Measurements from ENCODE around the gene OPCML. TPM values are rescaled to one million over a fixed set of nuclear protein-coding genes. Genes with fewer than 3 reads are reported as not detected.

OPCML gene
- total and polyA plus RNA-seq, 2 donors (not counting 1 experiment from before 2014, with no cell fraction given): not detected

GRCh38 chr11:133559382-133559781 lies 27.1 kb upstream of the OPCML start:
- Histone ChIP-seq H3K4me2 (replicated peaks; ENCODE audit: low read depth, low read length, poor library complexity, severe bottlenecking) (no peak overlapping the region), H3K27me3 (replicated peaks in 1 of 4; ENCODE audit: control extremely low read depth in 1 of 4, control insufficient read depth in 3 of 4, insufficient read depth in 4 of 4, low read length in 3 of 4) (no peaks in the 10 kb centered on the region), H3K4me3 (ENCODE audit: control extremely low read depth in 1 of 5, extremely low read depth in 1 of 5, insufficient read depth in 1 of 5, low read depth in 2 of 5, low read length in 4 of 5) (no peak overlapping the region), H3K9ac (ENCODE audit: low read length) (no peak overlapping the region), H3K36me3 (replicated peaks in 1 of 2; ENCODE audit: control extremely low read depth in 1 of 2, control insufficient read depth in 1 of 2, extremely low read depth in 1 of 2, insufficient read depth in 2 of 2, low read length in 1 of 2) (no peaks in the 10 kb centered on the region), H3K4me1 (ENCODE audit: control insufficient read depth in 2 of 2, insufficient read depth in 2 of 2, low read length in 2 of 2) (no peaks in the 10 kb centered on the region), H4K20me1 (ENCODE audit: control insufficient read depth, insufficient read depth, low read length, poor library complexity, severe bottlenecking) (no peaks in the 10 kb centered on the region), H3K27ac (ENCODE audit: low read length in 2 of 2) (no peak overlapping the region), H3K79me2 (ENCODE audit: control insufficient read depth, insufficient read depth, low read length) (no peaks in the 10 kb centered on the region), H3K9me3 (ENCODE audit: control extremely low read depth in 1 of 3, control insufficient read depth in 2 of 3, insufficient read depth in 1 of 3, low read length in 2 of 3) (peaks cover 0 to 5% (median 0%) of the 10 kb centered on the region in 3 donors), H2AFZ (ENCODE audit: insufficient read depth, low read depth, low read length, poor library complexity, severe bottlenecking) (no peak overlapping the region)
- Mint-ChIP-seq H3K27me3 (no peaks in the 10 kb centered on the region), H3K4me3 (no peak overlapping the region), H3K27ac (no peak overlapping the region), H3K9me3 (ENCODE audit: insufficient read depth) (no peaks in the 10 kb centered on the region), H3K4me1 (no peaks in the 10 kb centered on the region)
- POLR2A ChIA-PET: no interaction called here
- intact Hi-C loops (cut with micrococcal nuclease): no loop called here
- TF ChIP-seq CTCF (IDR thresholded peaks at IDR 0.05) (no peak), EZH2 (IDR thresholded peaks at IDR 0.05; ENCODE audit: borderline replicate concordance, insufficient read depth, low read depth, low read length, poor library complexity, severe bottlenecking) (no peak)
- ATAC-seq (ENCODE audit: low read depth) (no peak), DNase-seq (no peak)
- WGBS (ENCODE audit: insufficient coverage): no CpG with 5 or more reads among the region's 6 CpGs
- CTCF ChIA-PET: no interaction called here

- no peaks in the 10 kb centered on the region for H3K4me1 ChIP-seq (ENCODE audit: control insufficient read depth in 2 of 2, insufficient read depth in 2 of 2, low read length in 2 of 2)
- no peak overlapping the region for H3K27ac ChIP-seq (ENCODE audit: low read length in 2 of 2)
- H3K9me3 ChIP-seq (ENCODE audit: control extremely low read depth in 1 of 3, control insufficient read depth in 2 of 3, insufficient read depth in 1 of 3, low read length in 2 of 3): peaks cover 0 to 8% (median 0%) of the 10 kb centered on the region in 3 donors
- ATAC-seq (ENCODE audit: low read depth) (no peak), DNase-seq (no peak)
- no peaks in the 10 kb centered on the region for H3K36me3 ChIP-seq (replicated peaks in 1 of 2; ENCODE audit: control extremely low read depth in 1 of 2, control insufficient read depth in 1 of 2, extremely low read depth in 1 of 2, insufficient read depth in 2 of 2, low read length in 1 of 2)
- TF ChIP-seq EZH2 (IDR thresholded peaks at IDR 0.05; ENCODE audit: borderline replicate concordance, insufficient read depth, low read depth, low read length, poor library complexity, severe bottlenecking) (no peak), CTCF (IDR thresholded peaks at IDR 0.05) (no peak)
- intact Hi-C loops (cut with micrococcal nuclease): no loop called here
- Mint-ChIP-seq H3K4me1 (no peaks in the 10 kb centered on the region), H3K27me3 (no peaks in the 10 kb centered on the region), H3K9me3 (ENCODE audit: insufficient read depth) (no peaks in the 10 kb centered on the region), H3K27ac (no peak overlapping the region), H3K4me3 (no peak overlapping the region)
- H3K9ac ChIP-seq (ENCODE audit: low read length): no peak overlapping the region
- no peak overlapping the region for H3K4me3 ChIP-seq (ENCODE audit: control extremely low read depth in 1 of 5, extremely low read depth in 1 of 5, insufficient read depth in 1 of 5, low read depth in 2 of 5, low read length in 4 of 5)
- H2AFZ ChIP-seq (ENCODE audit: insufficient read depth, low read depth, low read length, poor library complexity, severe bottlenecking): no peak overlapping the region
- ChIA-PET POLR2A (no interaction called here), CTCF (no interaction called here)
- H3K27me3 ChIP-seq (replicated peaks in 1 of 4; ENCODE audit: control extremely low read depth in 1 of 4, control insufficient read depth in 3 of 4, insufficient read depth in 4 of 4, low read length in 3 of 4): no peaks in the 10 kb centered on the region
- whole genome bisulfite sequencing (ENCODE audit: insufficient coverage): 92% methylated on average over 2 of the region's 6 CpGs
- H4K20me1 ChIP-seq (ENCODE audit: control insufficient read depth, insufficient read depth, low read length, poor library complexity, severe bottlenecking): no peaks in the 10 kb centered on the region
- no peaks in the 10 kb centered on the region for H3K79me2 ChIP-seq (ENCODE audit: control insufficient read depth, insufficient read depth, low read length)
- H3K4me2 ChIP-seq (replicated peaks; ENCODE audit: low read depth, low read length, poor library complexity, severe bottlenecking): no peak overlapping the region
Observed at GRCh38 chr11:133555034-133555433, 22.7 kb upstream of the OPCML start.
